GM12872 (cell line): ENCODE measurements around the gene BNIP3.

Experiments used
- CTCF ChIP-seq: IDR thresholded peaks from 3 replicates; pipeline ENCODE4 v1.5.1; 2011; ENCODE audit warnings: low read depth, mild to moderate bottlenecking, low read length, moderate library complexity; ENCODE audit not compliant: insufficient read depth

BNIP3 gene

GRCh38 chr10:132009575-132009974 is 27.9 kb upstream of the BNIP3 start:
- no peak for TF ChIP-seq CTCF

- no peak for TF ChIP-seq CTCF
Observed at GRCh38 chr10:132007681-132008080, 26.0 kb upstream of the BNIP3 start.

- TF ChIP-seq CTCF: no peak
Observed at GRCh38 chr10:132006966-132007365, 25.2 kb upstream of the BNIP3 start.

- TF ChIP-seq CTCF: no peak
Observed at GRCh38 chr10:132005147-132005546, 23.4 kb upstream of the BNIP3 start.

- TF ChIP-seq CTCF: no peak
Observed at GRCh38 chr10:132004052-132004451, 22.3 kb upstream of the BNIP3 start.

- TF ChIP-seq CTCF: no peak
Observed at GRCh38 chr10:132003282-132003924, 21.7 kb upstream of the BNIP3 start.

- TF ChIP-seq CTCF: no peak
Observed at GRCh38 chr10:132002004-132002403, 20.3 kb upstream of the BNIP3 start.
